Middle frontal gyrus (tissue), 1 donor: ENCODE measurements around the gene CLCNKA.
A peak's percentile ranks its signal among the peaks of the same experiment; 100 is the strongest.
"Not testable (repeated sequence)": the region's sequence is repeated elsewhere in the genome, so short reads cannot be mapped to it uniquely, and the experiment has no call there.

ENCODE experiments used
- DNase-seq: peaks from one replicate; pipeline ENCODE4 v3.0.0-alpha.2; 2015; ENCODE audit warnings: low spot score; ENCODE audit errors: extremely low spot score

The CLCNKA gene

GRCh38 chr1:16041200-16041599 lies 19.4 kb downstream of the CLCNKA start:
- no peak for DNase-seq

- DNase-seq: no peak
These were observed 20.3 kb downstream of the CLCNKA start for GRCh38 chr1:16042096-16042495.

DNA sequence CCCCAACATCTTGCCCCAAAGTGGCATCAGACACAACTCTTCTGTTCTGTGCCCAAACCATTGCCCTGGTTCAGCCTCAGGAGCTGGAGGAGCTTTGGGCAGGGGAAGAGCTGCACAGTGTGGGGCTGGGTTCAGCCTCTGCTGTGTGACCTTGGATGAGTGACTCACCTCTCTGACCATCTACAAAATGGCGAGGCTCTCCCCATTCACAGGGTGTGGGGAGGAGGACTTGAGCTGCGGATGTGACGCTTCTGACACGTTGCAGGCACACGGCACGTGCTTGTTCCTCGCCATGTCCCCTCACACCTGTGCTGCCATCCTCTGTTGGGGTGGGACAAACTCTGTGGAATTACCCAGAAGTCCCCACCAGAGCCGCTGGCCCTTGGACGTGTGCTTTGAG lies 20.8 kb downstream of the CLCNKA start:
- DNase-seq: not testable (repeated sequence)

GRCh38 chr1:16043521-16043920 lies 21.7 kb downstream of the CLCNKA start, which contains the start of gene CLCNKB:
Gene CLCNKB, plus strand, starts transcription at chr1:16043782. Its CDS starts 711 bp downstream, at chr1:16044493.
- no peak for DNase-seq

DNA sequence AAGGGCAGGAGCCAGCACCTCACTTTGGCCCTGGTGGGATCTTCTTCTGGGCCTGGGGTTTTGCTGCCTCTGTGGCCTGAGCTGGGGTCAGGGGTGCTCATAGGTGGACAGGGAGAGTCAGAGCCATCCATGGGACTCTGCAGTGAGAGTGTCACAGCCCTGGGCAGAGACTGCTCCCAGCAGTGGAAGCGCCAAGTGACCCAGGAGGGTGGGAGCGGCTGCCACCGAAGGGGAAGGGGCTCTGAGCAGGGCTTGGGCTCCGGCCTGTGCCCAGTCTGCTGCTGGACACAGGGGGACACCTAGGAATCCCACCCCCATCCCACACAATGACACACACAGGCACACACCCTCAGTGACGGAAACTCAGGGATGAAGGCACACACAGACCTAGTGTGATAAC lies 22.1 kb downstream of the CLCNKA start:
- no peak for DNase-seq

DNA sequence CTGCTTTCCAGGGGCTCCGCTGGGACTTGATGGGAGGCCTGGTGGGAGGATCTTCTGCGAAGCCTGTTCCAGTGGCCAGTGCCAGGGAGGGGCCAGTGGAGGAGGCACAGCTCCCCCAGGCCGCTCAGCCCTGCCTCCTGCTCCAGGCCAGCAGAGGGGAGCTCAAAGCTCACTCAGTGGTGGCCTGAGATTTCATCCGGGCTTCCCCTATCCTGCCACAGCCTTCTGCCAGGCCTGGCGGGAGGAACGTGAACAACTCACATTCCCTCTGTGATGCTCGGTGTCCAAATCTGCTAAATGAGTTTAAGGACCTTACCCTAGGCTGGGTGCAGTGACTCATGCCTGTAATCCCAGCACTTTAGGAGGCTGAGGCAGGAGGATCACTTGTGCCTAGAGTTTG lies 25.0 kb downstream of the CLCNKA start:
- DNase-seq: no peak

DNA sequence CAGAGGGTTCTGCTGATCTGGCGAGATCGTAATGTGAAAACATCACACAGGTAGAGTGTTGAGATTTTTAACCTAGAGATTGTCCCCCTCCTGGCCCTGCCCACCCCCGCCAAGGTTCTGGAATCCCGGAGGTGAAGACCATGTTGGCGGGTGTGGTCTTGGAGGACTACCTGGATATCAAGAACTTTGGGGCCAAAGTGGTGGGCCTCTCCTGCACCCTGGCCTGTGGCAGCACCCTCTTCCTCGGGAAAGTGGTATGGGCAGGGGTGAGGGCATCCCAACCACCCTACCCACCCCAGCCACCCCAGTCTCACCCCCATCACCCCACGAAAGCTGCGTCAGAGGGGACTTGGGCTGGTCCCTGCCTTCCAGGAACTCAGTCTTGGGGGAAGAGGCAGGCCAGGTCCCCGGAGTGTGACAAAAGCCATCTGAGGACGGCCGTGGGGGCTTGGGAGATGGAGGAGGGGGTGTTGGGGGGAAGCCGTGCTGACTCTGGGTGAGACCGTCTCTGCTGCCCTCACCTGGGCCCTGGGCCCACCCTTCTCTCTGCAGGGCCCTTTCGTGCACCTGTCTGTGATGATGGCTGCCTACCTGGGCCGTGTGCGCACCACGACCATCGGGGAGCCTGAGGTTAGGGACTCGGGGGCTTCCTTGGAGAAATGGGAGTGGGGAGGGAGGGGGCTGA lies 26.1 kb downstream of the CLCNKA start:
- DNase-seq: no peak

- DNase-seq: no peak
These were observed 26.8 kb downstream of the CLCNKA start for GRCh38 chr1:16048573-16049189.

GRCh38 chr1:16050328-16050727 lies 28.5 kb downstream of the CLCNKA start:
- DNase-seq: no peak

- no peak for DNase-seq
These were observed 29.2 kb downstream of the CLCNKA start for GRCh38 chr1:16051039-16051438.

GRCh38 chr1:16051949-16052348 lies 30.1 kb downstream of the CLCNKA start:
- DNase-seq: not testable (repeated sequence)

GRCh38 chr1:16053781-16054502 lies 32.1 kb downstream of the CLCNKA start:
- DNase-seq: no peak

DNA sequence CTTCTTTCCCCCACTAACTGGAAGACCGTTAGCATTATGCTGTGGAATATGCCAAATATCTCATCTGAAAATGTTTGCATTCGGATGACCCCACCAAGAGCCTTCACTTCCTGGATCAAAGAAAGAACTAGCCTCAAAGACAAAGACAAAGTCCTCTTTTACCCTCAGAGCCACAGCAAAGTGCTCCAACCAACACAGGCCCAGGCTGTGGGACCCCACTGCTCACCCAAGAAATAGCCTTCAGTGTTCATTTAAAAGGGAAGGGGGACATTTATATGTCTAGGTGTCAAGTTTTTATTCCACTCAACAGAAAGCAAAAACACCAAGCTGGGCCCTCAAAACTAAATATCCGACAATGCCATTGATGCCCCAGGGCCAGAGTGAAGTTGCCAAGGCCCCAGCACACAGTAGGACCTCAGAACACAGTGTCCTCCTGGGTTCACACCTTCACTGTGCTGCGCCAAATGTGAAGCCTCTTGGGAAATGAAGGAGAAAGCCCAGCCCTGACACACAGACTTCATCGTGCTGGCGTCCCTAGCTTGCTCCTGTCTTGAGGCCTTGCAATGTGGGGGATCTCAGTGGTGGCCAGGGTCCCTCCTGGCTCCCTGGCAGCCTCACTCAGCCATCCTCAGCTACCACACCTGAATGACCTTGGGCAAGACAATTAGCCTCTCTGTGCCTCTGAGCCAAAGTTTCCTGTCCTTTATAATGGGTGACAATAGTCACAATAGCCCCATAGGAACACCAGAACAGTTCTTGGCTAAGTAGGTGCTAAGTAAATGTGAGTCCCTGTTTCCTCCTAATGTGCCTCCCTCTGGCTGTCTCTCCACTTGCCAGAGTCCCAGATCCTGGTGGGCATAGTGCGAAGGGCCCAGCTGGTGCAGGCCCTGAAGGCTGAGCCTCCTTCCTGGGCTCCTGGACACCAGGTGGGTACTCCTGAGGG lies 33.0 kb downstream of the CLCNKA start:
- no peak for DNase-seq

- DNase-seq: peak; percentile 43
These were observed 34.0 kb downstream of the CLCNKA start for GRCh38 chr1:16055613-16056520.

GRCh38 chr1:16056521-16056912 lies 34.7 kb downstream of the CLCNKA start:
- not testable (repeated sequence) for DNase-seq

DNA sequence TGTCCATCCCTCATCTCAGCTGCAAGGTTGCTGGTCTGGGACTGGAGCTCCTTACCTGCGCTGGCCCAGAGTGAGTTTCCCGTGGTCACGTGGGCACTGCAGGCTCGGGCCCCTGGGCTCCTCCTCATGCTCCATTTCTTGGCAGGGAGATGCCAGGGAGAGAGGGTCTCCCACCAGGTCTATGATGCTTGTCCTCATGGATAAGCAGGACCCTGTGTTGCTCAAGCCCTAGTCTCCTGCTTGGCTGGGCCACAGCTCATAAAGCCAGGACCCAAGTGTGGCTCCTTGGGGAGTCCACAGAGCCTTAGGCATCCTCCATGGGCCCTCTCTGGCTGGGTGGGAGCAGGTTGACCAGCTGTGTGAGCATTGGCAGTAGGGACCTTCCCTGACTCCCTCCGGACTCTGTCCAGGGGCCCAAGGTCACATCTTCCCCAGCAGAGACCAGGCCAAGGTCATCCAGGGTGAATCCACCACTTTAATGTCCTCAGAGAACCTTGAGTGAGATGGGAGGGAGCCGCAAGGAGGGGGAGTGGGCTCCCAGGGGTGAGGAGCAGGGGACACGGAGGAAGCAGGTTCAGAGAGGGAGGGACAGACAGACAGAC lies 35.6 kb downstream of the CLCNKA start:
- DNase-seq: not testable (repeated sequence)

DNA sequence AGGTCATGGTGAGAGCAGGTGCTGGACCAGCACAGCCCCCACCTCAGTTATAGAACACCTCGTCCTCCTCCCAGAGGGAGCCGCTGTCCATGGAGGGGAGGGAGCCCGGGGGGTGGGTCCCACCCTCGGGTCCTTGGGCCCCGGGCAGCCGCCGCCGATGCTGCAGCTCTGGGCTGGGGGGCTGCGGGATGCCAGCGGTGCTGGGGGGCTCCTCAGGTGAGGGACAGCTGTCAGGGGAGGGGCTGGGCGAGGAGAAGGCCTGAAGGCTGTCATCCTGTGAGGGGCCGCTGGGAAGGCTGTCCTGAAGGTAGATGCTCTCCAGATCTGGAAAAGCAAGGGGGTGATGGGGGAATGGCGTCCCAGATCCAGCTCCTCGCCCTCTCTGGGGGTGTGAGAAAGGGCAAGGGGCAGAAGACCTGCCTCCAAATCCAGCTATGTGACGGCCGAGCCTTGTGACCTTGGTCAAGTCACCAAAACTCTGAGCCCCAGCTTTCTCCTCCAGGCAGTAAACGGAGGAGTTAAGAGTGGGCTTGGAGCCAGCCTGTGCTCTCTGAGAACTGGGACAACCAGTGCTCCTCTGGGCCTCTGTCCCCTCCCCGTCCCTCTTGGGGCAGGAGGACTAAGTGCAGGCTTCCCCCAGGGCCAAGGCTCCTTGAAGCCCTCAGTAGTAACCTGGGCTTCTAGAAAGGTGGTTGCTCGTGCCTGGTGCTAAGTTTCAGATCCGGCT lies 36.7 kb downstream of the CLCNKA start:
- not testable (repeated sequence) for DNase-seq

GRCh38 chr1:16061266-16061665 lies 39.4 kb downstream of the CLCNKA start:
- DNase-seq: no peak
